Muscle layer of duodenum (tissue), 2 donors: Measurements from ENCODE around the gene TSSC4.
A peak's percentile ranks its signal among the peaks of the same experiment; 100 is the strongest.
"Not testable (repeated sequence)": the region's sequence is repeated elsewhere in the genome, so short reads cannot be mapped to it uniquely, and the experiment has no call there.

Experiments used
- H3K27ac ChIP-seq: one replicate; pipeline ENCODE4 v1.7.0; 2013; ENCODE audit warnings: mild to moderate bottlenecking, low read length
- H3K27me3 ChIP-seq: one replicate; pipeline ENCODE4 v1.7.0; 2013; ENCODE audit warnings: low read depth, mild to moderate bottlenecking, control low read depth, low read length
- H3K36me3 ChIP-seq, 2 donors: one replicate each; pipeline ENCODE4 v1.7.0; 2013; ENCODE audit warnings: low read length in 2 of 2, control low read depth in 1 of 2, mild to moderate bottlenecking in 1 of 2; ENCODE audit not compliant: insufficient read depth in 2 of 2, control insufficient read depth in 1 of 2
- H3K4me1 ChIP-seq, 2 donors: one replicate each; pipeline ENCODE4 v1.7.0; 2013; ENCODE audit warnings: low read length in 2 of 2, mild to moderate bottlenecking in 2 of 2, control low read depth in 1 of 2, moderate library complexity in 1 of 2; ENCODE audit not compliant: insufficient read depth in 2 of 2, control insufficient read depth in 1 of 2
- H3K4me3 ChIP-seq, 2 donors: one replicate each; pipeline ENCODE4 v1.7.0; 2013; ENCODE audit warnings: low read length in 2 of 2, low read depth in 1 of 2, mild to moderate bottlenecking in 1 of 2
- H3K9me3 ChIP-seq, 2 donors: one replicate each; pipeline ENCODE4 v1.7.0; 2013; ENCODE audit warnings: low read length in 2 of 2, control low read depth in 1 of 2, mild to moderate bottlenecking in 1 of 2; ENCODE audit not compliant: control insufficient read depth in 1 of 2
- donor health status: healthy.

TSSC4 gene

GRCh38 chr11:2363130-2363529, 37.4 kb upstream of the TSSC4 start:
- no peaks in the 10 kb centered on the region for H3K9me3 ChIP-seq
- H3K27ac ChIP-seq = no peak overlapping the region
- no peaks in the 10 kb centered on the region for H3K36me3 ChIP-seq

GRCh38 chr11:2363577-2364370, 36.8 kb upstream of the TSSC4 start:
- Histone ChIP-seq H3K36me3 (no peaks in the 10 kb centered on the region), H3K4me3 (no peak overlapping the region), H3K9me3 (no peaks in the 10 kb centered on the region), H3K27ac (no peak overlapping the region), H3K4me1 (peaks cover 0 to 4% of the 10 kb centered on the region in 2 donors), H3K27me3 (no peaks in the 10 kb centered on the region)

More at GRCh38 chr11:2363130-2363529, 37.4 kb upstream of the TSSC4 start:
- peaks cover 0 to 4% of the 10 kb centered on the region in 2 donors for H3K4me1 ChIP-seq
- H3K4me3 ChIP-seq = no peak overlapping the region
- H3K27me3 ChIP-seq = no peaks in the 10 kb centered on the region

GRCh38 chr11:2364386-2364785, 36.2 kb upstream of the TSSC4 start:
- H3K36me3 ChIP-seq, H3K4me3 ChIP-seq, H3K27me3 ChIP-seq, H3K9me3 ChIP-seq, H3K27ac ChIP-seq, H3K4me1 ChIP-seq: not testable (repeated sequence)

GRCh38 chr11:2365571-2366210, 34.9 kb upstream of the TSSC4 start:
- peak overlapping the region in 1 of 2 donors; percentile 29 for H3K4me3 ChIP-seq
- no peak overlapping the region for H3K27ac ChIP-seq
- H3K9me3 ChIP-seq = no peaks in the 10 kb centered on the region
- no peaks in the 10 kb centered on the region for H3K27me3 ChIP-seq
- H3K4me1 ChIP-seq = peaks cover 0 to 4% of the 10 kb centered on the region in 2 donors
- no peaks in the 10 kb centered on the region for H3K36me3 ChIP-seq

- no peaks in the 10 kb centered on the region for H3K27me3 ChIP-seq
- H3K4me1 ChIP-seq = peaks cover 0 to 4% of the 10 kb centered on the region in 2 donors
- H3K27ac ChIP-seq = no peak overlapping the region
- peak overlapping the region in 1 of 2 donors; percentile 29 for H3K4me3 ChIP-seq
- no peaks in the 10 kb centered on the region for H3K9me3 ChIP-seq
- no peaks in the 10 kb centered on the region for H3K36me3 ChIP-seq
Observed at GRCh38 chr11:2366276-2366675, 34.3 kb upstream of the TSSC4 start.

- H3K27ac ChIP-seq = no peak overlapping the region
- H3K36me3 ChIP-seq = no peaks in the 10 kb centered on the region
- H3K4me3 ChIP-seq = no peak overlapping the region
- no peaks in the 10 kb centered on the region for H3K27me3 ChIP-seq
- peaks cover 0 to 4% of the 10 kb centered on the region in 2 donors for H3K4me1 ChIP-seq
- no peaks in the 10 kb centered on the region for H3K9me3 ChIP-seq
Observed at GRCh38 chr11:2366733-2367132, 33.8 kb upstream of the TSSC4 start.

- no peak overlapping the region for H3K4me3 ChIP-seq
- H3K27ac ChIP-seq = no peak overlapping the region
- H3K27me3 ChIP-seq = no peaks in the 10 kb centered on the region
- H3K36me3 ChIP-seq = no peaks in the 10 kb centered on the region
- no peaks in the 10 kb centered on the region for H3K9me3 ChIP-seq
- H3K4me1 ChIP-seq = peaks cover 0 to 4% of the 10 kb centered on the region in 2 donors
Observed at GRCh38 chr11:2367266-2368160, 33.0 kb upstream of the TSSC4 start.

GRCh38 chr11:2368178-2368850, 32.2 kb upstream of the TSSC4 start:
- Histone ChIP-seq H3K9me3 (no peaks in the 10 kb centered on the region), H3K27ac (no peak overlapping the region), H3K4me3 (no peak overlapping the region)

GRCh38 chr11:2368851-2369180, 31.7 kb upstream of the TSSC4 start:
- H3K4me3 ChIP-seq = no peak overlapping the region
- no peaks in the 10 kb centered on the region for H3K36me3 ChIP-seq
- H3K27ac ChIP-seq = no peak overlapping the region
- H3K27me3 ChIP-seq = no peaks in the 10 kb centered on the region
- H3K4me1 ChIP-seq = peaks cover 0 to 4% of the 10 kb centered on the region in 2 donors
- no peaks in the 10 kb centered on the region for H3K9me3 ChIP-seq

More at GRCh38 chr11:2368178-2368850, 32.2 kb upstream of the TSSC4 start:
- Histone ChIP-seq H3K4me1 (peaks cover 0 to 4% of the 10 kb centered on the region in 2 donors), H3K36me3 (no peaks in the 10 kb centered on the region), H3K27me3 (no peaks in the 10 kb centered on the region)

- no peak overlapping the region for H3K27ac ChIP-seq
- no peak overlapping the region for H3K4me3 ChIP-seq
- peaks cover 0 to 4% of the 10 kb centered on the region in 2 donors for H3K4me1 ChIP-seq
- no peaks in the 10 kb centered on the region for H3K36me3 ChIP-seq
- no peaks in the 10 kb centered on the region for H3K9me3 ChIP-seq
- H3K27me3 ChIP-seq = no peaks in the 10 kb centered on the region
Observed at GRCh38 chr11:2369320-2369719, 31.2 kb upstream of the TSSC4 start.

- Histone ChIP-seq H3K9me3 (no peaks in the 10 kb centered on the region), H3K36me3 (no peaks in the 10 kb centered on the region), H3K4me3 (no peak overlapping the region), H3K4me1 (peaks cover 0 to 4% of the 10 kb centered on the region in 2 donors), H3K27me3 (no peaks in the 10 kb centered on the region), H3K27ac (no peak overlapping the region)
Observed at GRCh38 chr11:2369896-2370295, 30.7 kb upstream of the TSSC4 start.
